NB4 (cell line): Measurements from ENCODE around the gene CDK10.

Experiments
- CTCF ChIP-seq: IDR thresholded peaks from one replicate; pipeline ENCODE4 v1.5.1; 2012; ENCODE audit warnings: low read depth, low read length
- MAX ChIP-seq: IDR thresholded peaks from 2 replicates; pipeline ENCODE4 v1.6.1; 2011; ENCODE audit warnings: low read depth, low read length
- MYC ChIP-seq: IDR thresholded peaks from 2 replicates; pipeline ENCODE4 v1.6.1; 2011; ENCODE audit warnings: low read depth, low read length

GRCh38 chr16:89693289-89693731 is 6.8 kb downstream of the CDK10 start:
- TF ChIP-seq CTCF (no peak), MAX (no peak), MYC (no peak)
